GM18526 (cell line): ENCODE data around the gene ZP4.

Experiments
- POLR2A ChIP-seq: IDR thresholded peaks from 3 replicates; pipeline ENCODE4 v1.6.1; 2011; ENCODE audit not compliant: insufficient read length; ENCODE audit errors: extremely low read depth

ZP4 gene

DNA sequence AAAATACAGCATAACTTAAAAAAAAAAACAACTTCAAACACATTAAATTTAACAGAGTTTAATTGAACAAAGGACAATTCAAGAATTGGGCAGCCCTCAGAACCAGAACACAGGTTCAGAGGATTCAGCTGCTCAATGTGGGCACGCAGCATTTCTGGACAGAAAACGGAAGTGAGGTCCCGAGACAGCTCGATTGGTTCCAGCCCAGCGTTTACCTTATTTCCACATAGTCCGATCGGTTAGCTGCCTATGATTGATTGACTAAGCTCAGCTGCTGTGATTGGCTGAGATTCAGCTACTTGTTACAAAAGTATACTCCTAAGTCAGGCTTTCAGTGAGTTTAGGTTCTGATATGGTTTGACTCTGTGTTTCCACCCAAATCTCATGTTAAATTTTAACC lies 33.3 kb downstream of the ZP4 start:
- no peak for TF ChIP-seq POLR2A

DNA sequence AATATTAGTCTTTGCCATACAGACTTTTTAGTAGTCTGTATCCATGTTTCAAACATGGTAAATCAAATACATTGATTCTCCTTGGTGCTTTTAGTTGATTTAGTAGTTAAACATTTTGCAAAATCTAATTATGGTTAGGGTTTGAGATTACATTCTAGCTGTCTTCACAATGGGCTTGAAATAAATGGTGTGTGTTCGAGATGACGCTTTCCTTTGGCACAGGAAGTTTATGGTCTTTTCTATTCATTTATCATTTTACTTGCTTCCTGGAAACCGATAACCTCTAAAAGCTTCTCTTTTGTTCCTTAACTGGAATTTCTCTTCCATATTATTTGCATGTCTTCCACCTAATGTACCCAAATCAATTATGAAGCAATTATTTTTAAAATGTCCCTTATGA lies 38.4 kb downstream of the ZP4 start:
- TF ChIP-seq POLR2A, result no peak

DNA sequence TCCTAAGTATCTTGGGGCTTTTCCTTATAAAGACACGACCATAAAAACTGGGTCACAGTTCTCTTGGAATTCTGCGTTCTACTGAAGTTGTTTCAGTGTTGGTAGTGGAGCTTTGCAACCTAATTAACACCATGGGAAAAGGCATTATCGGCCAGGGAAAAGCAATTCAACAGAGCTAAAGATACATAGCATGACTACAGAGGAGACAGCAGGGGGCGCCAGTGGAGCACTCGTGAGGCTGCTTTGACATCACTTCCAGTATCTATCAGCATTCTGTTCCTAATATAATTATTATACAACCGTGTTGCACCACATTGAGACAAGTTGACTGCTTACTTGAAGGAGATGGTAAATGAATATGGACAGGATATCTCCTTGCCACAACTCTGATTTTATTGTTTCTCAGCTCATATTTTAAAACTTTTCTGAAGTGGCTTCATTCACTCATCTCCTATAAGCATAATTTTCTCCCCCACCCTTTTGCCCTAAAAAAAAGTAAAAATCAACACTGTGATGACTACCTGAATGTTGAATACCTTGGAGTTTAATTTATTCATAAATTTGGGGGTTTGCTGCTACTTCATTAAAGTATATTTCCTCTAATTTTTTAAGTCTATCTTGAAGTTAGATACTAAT lies 39.4 kb downstream of the ZP4 start:
- TF ChIP-seq POLR2A, result no peak

GRCh38 chr1:237841485-237841884 lies 49.2 kb downstream of the ZP4 start:
- no peak for TF ChIP-seq POLR2A

DNA sequence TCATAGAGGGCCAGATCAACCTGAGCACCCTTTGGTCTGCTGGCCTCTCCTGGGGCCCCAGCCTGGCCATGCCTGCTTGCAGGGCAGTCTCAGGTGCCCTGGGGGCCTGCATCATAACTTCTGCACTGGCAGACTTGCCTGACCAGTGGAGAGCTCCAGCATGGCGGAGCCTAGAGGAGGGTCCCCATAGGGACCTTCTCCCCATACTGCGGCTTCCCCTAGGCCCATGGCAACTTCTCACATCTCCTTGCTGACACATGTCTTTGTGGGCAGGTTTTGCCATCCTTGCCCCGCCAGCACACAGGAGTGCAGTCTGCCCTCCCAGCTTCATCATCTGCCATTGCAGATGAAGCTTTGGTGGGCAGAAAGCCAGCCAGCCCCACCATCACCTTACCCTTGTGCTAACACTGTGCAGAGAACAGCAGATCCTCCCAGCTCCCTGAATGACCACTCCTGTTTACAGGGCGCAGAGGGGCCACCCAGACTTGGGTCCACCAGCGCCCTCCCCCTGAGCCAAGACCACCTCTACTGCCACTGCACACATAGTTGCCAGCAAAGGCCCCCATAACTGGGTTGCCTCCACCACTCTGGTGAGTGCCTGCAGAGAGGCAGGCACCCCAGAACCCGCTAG lies 51.7 kb downstream of the ZP4 start:
- no peak for TF ChIP-seq POLR2A

- no peak for TF ChIP-seq POLR2A
Measured at GRCh38 chr1:237838320-237838719, 52.4 kb downstream of the ZP4 start.

GRCh38 chr1:237834461-237834860 lies 56.3 kb downstream of the ZP4 start:
- TF ChIP-seq POLR2A, result no peak

DNA sequence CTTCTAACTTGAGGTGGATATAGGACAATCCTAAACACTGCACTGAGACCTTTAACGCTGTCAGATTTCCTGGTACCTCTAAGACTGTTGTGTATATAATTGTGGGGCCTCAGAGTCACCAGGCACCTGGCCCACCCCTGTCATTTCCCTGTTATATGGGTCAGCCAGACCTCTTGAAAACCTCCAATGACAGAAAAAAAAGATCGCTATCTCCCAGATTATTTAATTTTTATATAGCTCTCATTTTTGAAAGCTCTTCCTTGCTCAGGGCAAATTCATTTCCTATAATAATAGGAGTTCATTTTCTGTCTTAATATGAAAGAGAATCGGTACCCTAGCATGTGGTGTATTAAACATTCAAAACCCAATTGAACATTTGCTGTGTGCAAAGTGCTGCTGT lies 56.7 kb downstream of the ZP4 start:
- no peak for TF ChIP-seq POLR2A

GRCh38 chr1:237832858-237833257 lies 57.9 kb downstream of the ZP4 start:
- TF ChIP-seq POLR2A, result no peak
